IPS DF 4.7 (cell line): ENCODE data around the gene CADPS2.

Experiments used
- DNase-seq: peaks from one replicate; pipeline ENCODE4 v3.0.0-alpha.2; 2013; ENCODE audit warnings: low spot score; ENCODE audit errors: extremely low read depth

Gene CADPS2

GRCh38 chr7:122535086-122535485 is 351.2 kb downstream of the CADPS2 start:
- DNase-seq: no peak

GRCh38 chr7:122532406-122533269 is 353.6 kb downstream of the CADPS2 start:
- no peak for DNase-seq

GRCh38 chr7:122528879-122529481 is 357.3 kb downstream of the CADPS2 start:
- DNase-seq: peak; percentile 33

GRCh38 chr7:122525355-122525754 is 360.9 kb downstream of the CADPS2 start:
- no peak for DNase-seq

- DNase-seq: no peak
Observed at GRCh38 chr7:122521767-122522166, 364.5 kb downstream of the CADPS2 start.

- peak; percentile 72 for DNase-seq
Observed at GRCh38 chr7:122520971-122521555, 365.2 kb downstream of the CADPS2 start.

- DNase-seq: no peak
Observed at GRCh38 chr7:122518488-122518887, 367.8 kb downstream of the CADPS2 start.

- no peak for DNase-seq
Observed at GRCh38 chr7:122517576-122517975, 368.7 kb downstream of the CADPS2 start.

- DNase-seq: no peak
Observed at GRCh38 chr7:122515404-122515803, 370.9 kb downstream of the CADPS2 start.

- no peak for DNase-seq
Observed at GRCh38 chr7:122511268-122511667, 375.0 kb downstream of the CADPS2 start.

GRCh38 chr7:122507591-122507990 is 378.7 kb downstream of the CADPS2 start:
- no peak for DNase-seq

GRCh38 chr7:122492007-122492406 is 394.3 kb downstream of the CADPS2 start:
- DNase-seq: no peak

- DNase-seq: no peak
Observed at GRCh38 chr7:122488241-122488640, 398.0 kb downstream of the CADPS2 start.

- DNase-seq: no peak
Observed at GRCh38 chr7:122487131-122487530, 399.1 kb downstream of the CADPS2 start.

- no peak for DNase-seq
Observed at GRCh38 chr7:122485856-122486255, 400.4 kb downstream of the CADPS2 start.

- DNase-seq: no peak
Observed at GRCh38 chr7:122482212-122482611, 404.0 kb downstream of the CADPS2 start.

GRCh38 chr7:122470859-122471258 is 415.4 kb downstream of the CADPS2 start:
- no peak for DNase-seq

GRCh38 chr7:122468945-122469344 is 417.3 kb downstream of the CADPS2 start:
- no peak for DNase-seq

- DNase-seq: no peak
Observed at GRCh38 chr7:122467661-122468449, 418.4 kb downstream of the CADPS2 start.

GRCh38 chr7:122465296-122465695 is 421.0 kb downstream of the CADPS2 start:
- no peak for DNase-seq

- DNase-seq: no peak
Observed at GRCh38 chr7:122463631-122464030, 422.6 kb downstream of the CADPS2 start.

GRCh38 chr7:122460936-122461335 is 425.3 kb downstream of the CADPS2 start:
- no peak for DNase-seq
